NCI-H2107 treated with DMSO at 0.1 percent for 48 hours (cell line): ENCODE data around the gene PPP3CA.
A peak's percentile ranks its signal among the peaks of the same experiment; 100 is the strongest.
"Not testable (repeated sequence)": the region's sequence is repeated elsewhere in the genome, so short reads cannot be mapped to it uniquely, and the experiment has no call there.

Source experiments
- DNase-seq: peaks from one replicate; lab custom pipeline; 2025; ENCODE audit not compliant: unreplicated experiment; lab: John Stamatoyannopoulos, UW

The PPP3CA gene

GRCh38 chr4:101152521-101152920 lies 194.8 kb downstream of the PPP3CA start:
- no peak for DNase-seq

- no peak for DNase-seq
These were observed 198.8 kb downstream of the PPP3CA start for GRCh38 chr4:101148551-101148950.

GRCh38 chr4:101147283-101147682 lies 200.0 kb downstream of the PPP3CA start:
- no peak for DNase-seq

- no peak for DNase-seq
These were observed 202.3 kb downstream of the PPP3CA start for GRCh38 chr4:101145021-101145420.

- no peak for DNase-seq
These were observed 205.1 kb downstream of the PPP3CA start for GRCh38 chr4:101142259-101142658.

- no peak for DNase-seq
These were observed 205.5 kb downstream of the PPP3CA start for GRCh38 chr4:101141855-101142254.

GRCh38 chr4:101141230-101141629 lies 206.1 kb downstream of the PPP3CA start:
- no peak for DNase-seq

- no peak for DNase-seq
These were observed 207.1 kb downstream of the PPP3CA start for GRCh38 chr4:101140228-101140627.

- DNase-seq = peak; percentile 17
These were observed 210.7 kb downstream of the PPP3CA start for GRCh38 chr4:101136373-101137370.

- DNase-seq = no peak
These were observed 211.8 kb downstream of the PPP3CA start for GRCh38 chr4:101135371-101136010.

- not testable (repeated sequence) for DNase-seq
These were observed 216.3 kb downstream of the PPP3CA start for GRCh38 chr4:101131058-101131457.

GRCh38 chr4:101128898-101129297 lies 218.4 kb downstream of the PPP3CA start:
- not testable (repeated sequence) for DNase-seq

- no peak for DNase-seq
These were observed 218.9 kb downstream of the PPP3CA start for GRCh38 chr4:101128473-101128872.

- no peak for DNase-seq
These were observed 220.0 kb downstream of the PPP3CA start for GRCh38 chr4:101127176-101127790.

- no peak for DNase-seq
These were observed 221.3 kb downstream of the PPP3CA start for GRCh38 chr4:101126059-101126458.

GRCh38 chr4:101125045-101125942 lies 222.0 kb downstream of the PPP3CA start:
- DNase-seq = no peak

- DNase-seq = no peak
These were observed 224.1 kb downstream of the PPP3CA start for GRCh38 chr4:101123231-101123630.

- DNase-seq = no peak
These were observed 225.3 kb downstream of the PPP3CA start for GRCh38 chr4:101122019-101122418.

- DNase-seq = no peak
These were observed 228.2 kb downstream of the PPP3CA start for GRCh38 chr4:101119141-101119540.

GRCh38 chr4:101118617-101119016 lies 228.7 kb downstream of the PPP3CA start:
- DNase-seq = no peak

- no peak for DNase-seq
These were observed 231.4 kb downstream of the PPP3CA start for GRCh38 chr4:101115887-101116286.
